Lower leg skin (tissue), 3 donors: ENCODE data around the gene ACOT11.

Experiments
- POLR2A ChIP-seq, 2 donors: fragments of 450-650 bp; IDR thresholded peaks; one replicate each; pipeline ENCODE4 v1.6.1; 2016 to 2017; ENCODE audit warnings: antibody characterized with exemption in 2 of 2, mild to moderate bottlenecking in 1 of 2, moderate library complexity in 1 of 2
- TF ChIP-seq, protein P1 (sequence below), 3 donors: fragments of 450-650 bp; IDR thresholded peaks; one replicate each; pipeline ENCODE4 v1.5.1; 2016; ENCODE audit warnings: antibody characterized with exemption in 3 of 3, mild to moderate bottlenecking in 3 of 3, moderate library complexity in 2 of 3

DNA sequence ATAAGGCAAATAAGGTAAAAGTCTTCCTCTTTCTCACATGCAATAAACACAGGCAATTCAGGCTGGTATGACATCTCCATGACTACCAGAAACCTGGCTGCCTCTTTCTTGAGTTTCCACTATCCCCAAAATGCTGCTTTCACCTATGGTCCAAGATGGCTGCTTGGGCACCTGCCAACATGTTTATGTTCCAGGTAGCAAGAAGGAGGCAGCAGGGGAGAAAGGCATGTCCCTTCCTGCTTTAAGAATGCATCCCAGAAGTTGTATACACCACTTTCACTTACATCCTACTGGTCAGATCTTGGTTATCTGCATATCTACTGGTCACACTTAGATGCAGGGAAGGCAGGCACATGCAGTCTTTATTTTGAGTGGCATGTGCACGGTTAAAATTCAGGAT is 19.4 kb upstream of the ACOT11 start:
- TF ChIP-seq, protein P1, sequence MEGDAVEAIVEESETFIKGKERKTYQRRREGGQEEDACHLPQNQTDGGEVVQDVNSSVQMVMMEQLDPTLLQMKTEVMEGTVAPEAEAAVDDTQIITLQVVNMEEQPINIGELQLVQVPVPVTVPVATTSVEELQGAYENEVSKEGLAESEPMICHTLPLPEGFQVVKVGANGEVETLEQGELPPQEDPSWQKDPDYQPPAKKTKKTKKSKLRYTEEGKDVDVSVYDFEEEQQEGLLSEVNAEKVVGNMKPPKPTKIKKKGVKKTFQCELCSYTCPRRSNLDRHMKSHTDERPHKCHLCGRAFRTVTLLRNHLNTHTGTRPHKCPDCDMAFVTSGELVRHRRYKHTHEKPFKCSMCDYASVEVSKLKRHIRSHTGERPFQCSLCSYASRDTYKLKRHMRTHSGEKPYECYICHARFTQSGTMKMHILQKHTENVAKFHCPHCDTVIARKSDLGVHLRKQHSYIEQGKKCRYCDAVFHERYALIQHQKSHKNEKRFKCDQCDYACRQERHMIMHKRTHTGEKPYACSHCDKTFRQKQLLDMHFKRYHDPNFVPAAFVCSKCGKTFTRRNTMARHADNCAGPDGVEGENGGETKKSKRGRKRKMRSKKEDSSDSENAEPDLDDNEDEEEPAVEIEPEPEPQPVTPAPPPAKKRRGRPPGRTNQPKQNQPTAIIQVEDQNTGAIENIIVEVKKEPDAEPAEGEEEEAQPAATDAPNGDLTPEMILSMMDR (IDR thresholded peaks at IDR 0.05): no peak
- TF ChIP-seq POLR2A (IDR thresholded peaks at IDR 0.05): no peak
